PC-3 (cell line): Measurements from ENCODE around the gene CLDN20. TPM values are rescaled to one million over a fixed set of nuclear protein-coding genes. Genes with fewer than 3 reads are reported as not detected.

Source experiments
- ATAC-seq: fragments of 200-7000 bp; cut with Tn5 transposase; 2 replicates; pipeline ENCODE4 v1.9.1; 2020; ENCODE audit warnings: mild to moderate bottlenecking, moderate library complexity
- BruUV-seq: library from RNA; stranded (reverse); fragments of 400-500 nt; replicated peaks from 2 replicates; lab custom pipeline; 2021; lab: Mats Ljungman, UMichigan
- CTCF ChIA-PET: fragments of 300-600 bp; sonication (Branson Sonifier 250); formaldehyde crosslinking; loops from one replicate; lab custom pipeline; 2022; ENCODE audit warnings: antibody characterized with exemption; lab: Charles Lee
- POLR2A ChIA-PET: fragments of 300-600 bp; sonication (Branson Sonifier 250); formaldehyde crosslinking; loops from one replicate; lab custom pipeline; 2022; ENCODE audit warnings: antibody characterized with exemption; ENCODE audit not compliant: unreplicated experiment; lab: Charles Lee
- DNase-seq: peaks from one replicate; pipeline ENCODE4 v3.0.0-alpha.2; 2015
- H2AFZ ChIP-seq: fragments of 300-600 bp; sonication (generic); 2 replicates; pipeline ENCODE4 v1.6.0; 2016; ENCODE audit warnings: antibody characterized with exemption, low read length
- H3F3A ChIP-seq: fragments of 300-600 bp; sonication (generic); one replicate; pipeline ENCODE4 v1.6.0; 2017; ENCODE audit warnings: antibody characterized with exemption, low read length, control low read depth, mild to moderate bottlenecking; ENCODE audit not compliant: unreplicated experiment
- H3K27ac ChIP-seq: fragments of 300-600 bp; sonication (generic); 2 replicates; pipeline ENCODE4 v1.5.1; 2016; ENCODE audit warnings: mild to moderate bottlenecking, low read length
- H3K27me3 ChIP-seq: fragments of 300-600 bp; sonication (generic); 2 replicates; pipeline ENCODE4 v1.6.1; 2016; ENCODE audit warnings: low read length, mixed read lengths
- H3K36me3 ChIP-seq: fragments of 300-600 bp; sonication (generic); 2 replicates; pipeline ENCODE4 v1.6.1; 2016; ENCODE audit warnings: low read depth, mixed run types, low read length, mixed read lengths
- H3K4me1 ChIP-seq: fragments of 300-600 bp; sonication (generic); 2 replicates; pipeline ENCODE4 v1.5.1; 2016; ENCODE audit warnings: low read length; ENCODE audit not compliant: insufficient read depth
- H3K4me2 ChIP-seq: fragments of 300-600 bp; sonication (generic); 2 replicates; pipeline ENCODE4 v1.6.0; 2016; ENCODE audit warnings: low read length
- H3K4me3 ChIP-seq: fragments of 300-600 bp; sonication (generic); 2 replicates; pipeline ENCODE4 v1.5.1; 2016; ENCODE audit warnings: mild to moderate bottlenecking, low read length, mixed read lengths
- H3K79me2 ChIP-seq: fragments of 300-600 bp; sonication (generic); 2 replicates; pipeline ENCODE4 v1.6.1; 2017; ENCODE audit warnings: low read length, mixed read lengths
- H3K9ac ChIP-seq: fragments of 300-600 bp; sonication (generic); 2 replicates; pipeline ENCODE4 v1.6.0; 2016; ENCODE audit warnings: mild to moderate bottlenecking, low read length
- H3K9me2 ChIP-seq: fragments of 300-600 bp; sonication (generic); replicated peaks from 2 replicates; pipeline ENCODE4 v1.6.1; 2016; ENCODE audit warnings: mixed run types, low read length, mixed read lengths
- H3K9me3 ChIP-seq: fragments of 300-600 bp; sonication (generic); 2 replicates; pipeline ENCODE4 v1.6.1; 2016; ENCODE audit warnings: low read length, mixed read lengths
- H4K20me1 ChIP-seq: fragments of 300-600 bp; sonication (generic); 2 replicates; pipeline ENCODE4 v1.6.1; 2016; ENCODE audit warnings: low read length, mixed read lengths
- EZH2 ChIP-seq: fragments of 300-600 bp; sonication (generic); IDR thresholded peaks from one replicate; pipeline ENCODE4 v1.6.1; 2017; ENCODE audit warnings: antibody characterized with exemption, mild to moderate bottlenecking, low read length; ENCODE audit not compliant: unreplicated experiment
- EZH2phosphoT487 ChIP-seq: fragments of 300-600 bp; sonication (generic); IDR thresholded peaks from 2 replicates; pipeline ENCODE4 v1.6.1; 2018; ENCODE audit warnings: mild to moderate bottlenecking, antibody characterized with exemption, low read length, borderline replicate concordance
- intact Hi-C: fragments of 100-400 bp; cut with micrococcal nuclease; formaldehyde crosslinking; loops from 2 replicates; pipeline ENCODE4 v1.9.0; 2023
- total RNA-seq: library from RNA; depleted of rRNA; stranded (reverse); fragments of >200 nt; gene quantifications from 2 replicates; pipeline ENCODE4 v1.2.3, GENCODE V29; 2014
- TF ChIP-seq, protein P1 (sequence below): fragments of 300-600 bp; sonication (generic); conservative IDR thresholded peaks from 2 replicates; pipeline ENCODE4 v1.5.1; 2017; ENCODE audit warnings: antibody characterized with exemption, low read depth, mild to moderate bottlenecking, low read length

CLDN20 gene
- total RNA-seq, 1 experiment from 2014 or later, result not detected

DNA sequence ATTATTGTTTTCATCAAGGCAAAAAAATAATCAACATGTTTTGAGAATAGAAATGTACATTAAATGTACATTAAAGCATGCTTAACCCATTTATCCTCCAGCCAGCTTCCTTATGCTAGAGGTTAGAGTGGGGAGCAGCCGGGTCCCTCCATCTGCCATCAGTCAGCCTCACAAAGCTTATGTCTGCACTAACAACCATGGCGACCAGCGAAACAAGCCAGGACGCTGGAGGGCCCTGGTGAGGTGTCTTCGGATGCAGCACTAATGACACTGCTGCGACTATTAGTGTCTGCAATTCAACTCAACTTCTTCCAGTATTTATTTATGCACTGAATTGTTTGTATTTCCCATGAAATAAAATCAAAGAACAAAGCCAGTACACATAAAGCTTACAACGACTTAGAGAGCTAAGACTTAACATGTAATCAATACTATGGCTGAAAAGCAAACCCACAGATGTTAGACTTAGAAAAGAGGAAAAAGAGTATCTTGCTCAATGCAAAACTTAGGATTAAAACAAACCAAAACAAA, 6.8 kb downstream of the CLDN20 start:
- Histone ChIP-seq H3K27ac (no peak overlapping the region), H3K9me3 (no peaks in the 10 kb centered on the region), H3K4me2 (no peak overlapping the region), H3K4me1 (no peaks in the 10 kb centered on the region), H3K27me3 (no peaks in the 10 kb centered on the region), H3K9me2 (no peaks in the 10 kb centered on the region), H3K79me2 (no peaks in the 10 kb centered on the region), H4K20me1 (no peaks in the 10 kb centered on the region), H3F3A (no peaks in the 10 kb centered on the region), H2AFZ (no peak overlapping the region), H3K9ac (no peak overlapping the region), H3K36me3 (no peaks in the 10 kb centered on the region), H3K4me3 (no peak overlapping the region)
- ATAC-seq (no peak), DNase-seq (no peak)
- POLR2A ChIA-PET, result no interaction called here
- intact Hi-C loops, result no loop called here
- no TSS peak for BruUV-seq
- CTCF ChIA-PET, result no interaction called here
- TF ChIP-seq EZH2 (no peak), EZH2phosphoT487 (no peak)
- TF ChIP-seq, protein P1, sequence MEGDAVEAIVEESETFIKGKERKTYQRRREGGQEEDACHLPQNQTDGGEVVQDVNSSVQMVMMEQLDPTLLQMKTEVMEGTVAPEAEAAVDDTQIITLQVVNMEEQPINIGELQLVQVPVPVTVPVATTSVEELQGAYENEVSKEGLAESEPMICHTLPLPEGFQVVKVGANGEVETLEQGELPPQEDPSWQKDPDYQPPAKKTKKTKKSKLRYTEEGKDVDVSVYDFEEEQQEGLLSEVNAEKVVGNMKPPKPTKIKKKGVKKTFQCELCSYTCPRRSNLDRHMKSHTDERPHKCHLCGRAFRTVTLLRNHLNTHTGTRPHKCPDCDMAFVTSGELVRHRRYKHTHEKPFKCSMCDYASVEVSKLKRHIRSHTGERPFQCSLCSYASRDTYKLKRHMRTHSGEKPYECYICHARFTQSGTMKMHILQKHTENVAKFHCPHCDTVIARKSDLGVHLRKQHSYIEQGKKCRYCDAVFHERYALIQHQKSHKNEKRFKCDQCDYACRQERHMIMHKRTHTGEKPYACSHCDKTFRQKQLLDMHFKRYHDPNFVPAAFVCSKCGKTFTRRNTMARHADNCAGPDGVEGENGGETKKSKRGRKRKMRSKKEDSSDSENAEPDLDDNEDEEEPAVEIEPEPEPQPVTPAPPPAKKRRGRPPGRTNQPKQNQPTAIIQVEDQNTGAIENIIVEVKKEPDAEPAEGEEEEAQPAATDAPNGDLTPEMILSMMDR, result no peak

DNA sequence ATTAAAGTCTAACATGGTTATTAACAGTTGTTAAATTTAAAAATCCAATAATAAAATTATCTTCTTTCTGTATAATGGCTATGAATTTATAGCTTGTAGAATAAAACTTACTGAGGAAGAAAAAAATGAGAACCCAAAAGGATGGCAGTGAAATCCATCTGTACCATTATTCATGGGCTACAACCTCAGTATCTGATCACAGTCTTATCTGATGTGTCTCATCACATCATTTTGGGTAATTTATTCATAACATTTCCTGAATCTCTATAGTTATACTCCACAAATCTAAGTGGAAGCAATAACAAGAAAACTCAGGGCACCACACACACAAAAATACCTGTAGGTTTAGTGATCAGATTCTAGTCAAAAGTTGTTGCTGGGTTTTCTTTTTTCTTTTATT, 7.3 kb downstream of the CLDN20 start:
- no peak for TF ChIP-seq EZH2phosphoT487
- TF ChIP-seq, protein P1, result no peak
- TF ChIP-seq EZH2, result no peak
- BruUV-seq, result no TSS peak
- no peak overlapping the region for H3K27ac ChIP-seq
- no peaks in the 10 kb centered on the region for H3F3A ChIP-seq
- no peaks in the 10 kb centered on the region for H3K36me3 ChIP-seq
- H3K4me3 ChIP-seq, result no peak overlapping the region
- intact Hi-C loops, result no loop called here
- no peaks in the 10 kb centered on the region for H3K79me2 ChIP-seq
- no peak overlapping the region for H3K9ac ChIP-seq
- no peaks in the 10 kb centered on the region for H3K9me3 ChIP-seq
- DNase-seq (no peak), ATAC-seq (no peak)
- POLR2A ChIA-PET, result no interaction called here
- CTCF ChIA-PET, result no interaction called here
- no peaks in the 10 kb centered on the region for H3K27me3 ChIP-seq
- no peak overlapping the region for H2AFZ ChIP-seq
- H4K20me1 ChIP-seq, result no peaks in the 10 kb centered on the region
- no peak overlapping the region for H3K4me2 ChIP-seq
- no peaks in the 10 kb centered on the region for H3K4me1 ChIP-seq
- no peaks in the 10 kb centered on the region for H3K9me2 ChIP-seq

DNA sequence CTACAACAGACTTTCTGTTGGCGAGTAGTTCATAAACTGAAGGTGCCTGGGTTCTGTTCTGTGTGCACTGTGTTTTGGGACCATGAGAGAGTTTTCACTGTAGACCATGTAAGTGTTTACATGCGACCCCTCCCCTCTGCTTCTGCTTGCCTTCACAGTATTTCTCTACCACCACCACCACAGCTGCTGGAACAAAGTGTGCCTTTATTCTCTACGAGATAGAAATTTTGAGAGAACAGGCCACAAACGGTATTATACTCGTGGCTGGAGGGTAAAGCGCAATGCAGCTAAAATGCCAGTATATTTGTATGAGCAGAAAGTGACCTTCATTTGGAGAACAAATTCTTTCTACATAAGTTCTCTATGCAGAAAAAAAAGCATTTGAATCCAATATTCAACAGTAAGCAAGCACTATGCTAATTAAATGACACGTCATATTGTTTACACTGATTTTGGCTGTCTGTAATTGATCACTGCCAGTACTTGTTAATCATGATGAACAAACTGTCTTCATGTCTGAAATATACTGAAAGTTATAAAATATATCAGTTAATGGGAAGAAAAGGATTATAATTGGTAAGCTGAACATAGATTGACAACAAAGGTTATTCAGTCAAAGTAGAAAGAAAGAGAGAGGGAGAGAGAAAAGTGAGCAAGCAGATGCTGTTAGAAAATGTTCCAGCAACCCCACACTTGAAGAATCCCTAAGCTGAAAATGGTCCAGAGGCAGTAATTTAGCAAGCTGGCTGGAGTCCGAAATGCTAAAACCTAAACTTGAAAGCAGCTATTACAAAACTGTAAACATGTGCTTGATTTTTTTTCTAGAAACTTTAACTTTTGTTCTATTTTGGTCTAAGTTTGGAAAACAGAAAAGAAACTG, 8.8 kb downstream of the CLDN20 start:
- Histone ChIP-seq H3K79me2 (no peaks in the 10 kb centered on the region), H3K4me1 (peaks cover 3% of the 10 kb centered on the region), H3K27ac (no peak overlapping the region), H2AFZ (no peak overlapping the region), H4K20me1 (no peaks in the 10 kb centered on the region), H3K9me2 (no peaks in the 10 kb centered on the region), H3K27me3 (no peaks in the 10 kb centered on the region), H3K9me3 (no peaks in the 10 kb centered on the region), H3K4me2 (no peak overlapping the region), H3K9ac (no peak overlapping the region), H3K36me3 (no peaks in the 10 kb centered on the region; the same call in 1 of the 2 replicates), H3K4me3 (no peak overlapping the region), H3F3A (no peaks in the 10 kb centered on the region)
- POLR2A ChIA-PET, result no interaction called here
- intact Hi-C loops, result no loop called here
- CTCF ChIA-PET, result no interaction called here
- TF ChIP-seq EZH2phosphoT487 (no peak), EZH2 (no peak)
- TF ChIP-seq, protein P1, result no peak
- ATAC-seq (no peak), DNase-seq (no peak)
- BruUV-seq, result no TSS peak
